ENCODE data around the gene ABCA8. TPM values are rescaled to one million over a fixed set of nuclear protein-coding genes. Genes with fewer than 3 reads are reported as not detected.

ABCA8 gene
- total and polyA plus RNA-seq, 2 of the 8 experiments (the other 6 are each of a cell fraction or from before 2014, with no cell fraction given), result not detected

- Histone ChIP-seq H2AK5ac (ENCODE audit: low read depth, low read length) (no peak overlapping the region), H2BK15ac (ENCODE audit: low read length) (no peak overlapping the region), H3K4me1 (replicated peaks in 1 of 4; ENCODE audit: control insufficient read depth in 3 of 4, insufficient read depth in 4 of 4, low read length in 3 of 4) (no peaks in the 10 kb centered on the region), H3K23ac (ENCODE audit: insufficient read length) (no peak overlapping the region), H3K36me3 (ENCODE audit: control insufficient read depth in 2 of 4, insufficient read depth in 4 of 4, low read length in 3 of 4) (no peaks in the 10 kb centered on the region), H3K9ac (replicated peaks in 1 of 4; ENCODE audit: extremely low read depth in 1 of 4, low read depth in 3 of 4, low read length in 3 of 4) (no peak overlapping the region), H3K4ac (replicated peaks; ENCODE audit: insufficient read length, low read depth, low read length) (no peak overlapping the region), H2BK12ac (ENCODE audit: low read depth, low read length) (no peak overlapping the region), H2BK5ac (ENCODE audit: low read depth, low read length) (no peak overlapping the region), H3K27ac (ENCODE audit: low read depth, low read length) (no peak overlapping the region), H4K8ac (ENCODE audit: extremely low read depth, insufficient read depth, low read length) (no peak overlapping the region), H4K20me1 (replicated peaks in 1 of 2; ENCODE audit: control insufficient read depth in 1 of 2, insufficient read depth in 2 of 2, low read length in 2 of 2) (no peaks in the 10 kb centered on the region), H3K4me2 (ENCODE audit: insufficient read depth in 1 of 2, low read depth in 2 of 2, low read length in 2 of 2) (no peak overlapping the region), H3K9me3 (ENCODE audit: insufficient read depth in 2 of 2, low read depth in 1 of 2, low read length in 1 of 2) (no peaks in the 10 kb centered on the region), H3K56ac (replicated peaks; ENCODE audit: insufficient read length, low read depth, low read length) (no peak overlapping the region), H4K91ac (replicated peaks; ENCODE audit: insufficient read length, low read length) (no peak overlapping the region), H2AFZ (ENCODE audit: low read length) (no peak overlapping the region), H3K18ac (ENCODE audit: extremely low read depth, low read length) (no peak overlapping the region), H3K79me2 (ENCODE audit: control insufficient read depth in 1 of 2, insufficient read depth in 2 of 2, low read length in 2 of 2) (no peaks in the 10 kb centered on the region), H3K14ac (ENCODE audit: insufficient read length) (no peak overlapping the region), H4K5ac (ENCODE audit: insufficient read length, low read depth, low read length) (no peak overlapping the region), H3K23me2 (ENCODE audit: low read depth, low read length) (no peaks in the 10 kb centered on the region), H2BK20ac (ENCODE audit: low read length) (no peak overlapping the region), H3K79me1 (ENCODE audit: low read depth, low read length) (no peaks in the 10 kb centered on the region), H2BK120ac (replicated peaks; ENCODE audit: low read depth, low read length) (no peak overlapping the region), H3K27me3 (replicated peaks in 1 of 4; ENCODE audit: control insufficient read depth in 3 of 4, extremely low read depth in 1 of 4, insufficient read depth in 3 of 4, low read length in 3 of 4) (no peaks in the 10 kb centered on the region), H3K4me3 (ENCODE audit: extremely low read depth in 1 of 4, insufficient read depth in 2 of 4, low read depth in 3 of 4, low read length in 4 of 4) (no peak overlapping the region)
- POLR2A ChIA-PET (ENCODE audit: partially characterized antibody), result no interaction called here
- FAIRE-seq (no peak), DNase-seq (ENCODE audit: low read depth in 1 of 2, low spot score in 2 of 2) (no peak)
- CTCF ChIA-PET (ENCODE audit: partially characterized antibody), result no interaction called here
- 100% methylated on average over 1 of the region's 1 CpG; no CpG with 5 or more reads in 1 of the 2 experiments for WGBS, 2 experiments (ENCODE audit: extremely low coverage in 1 of 2, insufficient coverage in 1 of 2, insufficient read length in 1 of 2, insufficient replicate concordance in 2 of 2, low coverage in 1 of 2, low lambda C conversion rate in 2 of 2, missing lambda C conversion rate in 1 of 2)
- no peak for TF ChIP-seq CREB1 (IDR thresholded peaks at IDR 0.05)
These were observed 103.3 kb downstream of the ABCA8 start for GRCh38 chr17:68851890-68852289.
